ENCODE data around the gene CACNA1S. TPM values are rescaled to one million over a fixed set of nuclear protein-coding genes. Genes with fewer than 3 reads are reported as not detected.

CACNA1S gene
- total RNA-seq, 4 donors from 2014 or later = not detected

- Histone ChIP-seq H3K4me3 (no peak overlapping the region), H3K27me3 (peaks cover 0 to 34% (median 0%) of the 10 kb centered on the region in 4 donors), H3K9me3 (no peaks in the 10 kb centered on the region), H3K4me1 (peaks cover 0 to 8% (median 2%) of the 10 kb centered on the region in 3 donors), H3K27ac (no peak overlapping the region), H3K36me3 (no peaks in the 10 kb centered on the region)
- WGBS, 2 donors = 64 to 67% methylated on average over 2 of the region's 2 CpGs
- no peak for TF ChIP-seq POLR2A (IDR thresholded peaks at IDR 0.05)
- TF ChIP-seq CTCF (IDR thresholded peaks at IDR 0.05) = no peak
- intact Hi-C loops (cut with DNase I) = no loop called here
- no peak for DNase-seq
Measured at GRCh38 chr1:201051399-201051798, 60.8 kb downstream of the CACNA1S start.

- H3K27me3 ChIP-seq = peaks cover 0 to 34% (median 0%) of the 10 kb centered on the region in 4 donors
- intact Hi-C loops (cut with DNase I) = no loop called here
- H3K9me3 ChIP-seq = no peaks in the 10 kb centered on the region
- no peak for DNase-seq
- 82 to 87% methylated on average over 3 to 5 of the region's 5 CpGs for WGBS, 2 donors
- no peak overlapping the region for H3K4me3 ChIP-seq
- peaks cover 0 to 3% (median 2%) of the 10 kb centered on the region in 3 donors for H3K4me1 ChIP-seq
- TF ChIP-seq POLR2A (IDR thresholded peaks at IDR 0.05) (no peak), CTCF (IDR thresholded peaks at IDR 0.05) (no peak)
- H3K27ac ChIP-seq = no peak overlapping the region
- no peaks in the 10 kb centered on the region for H3K36me3 ChIP-seq
Measured at GRCh38 chr1:201050515-201051277, 61.5 kb downstream of the CACNA1S start.

- Histone ChIP-seq H3K27ac (no peak overlapping the region), H3K27me3 (peaks cover 0 to 37% (median 0%) of the 10 kb centered on the region in 4 donors), H3K4me1 (no peaks in the 10 kb centered on the region), H3K9me3 (no peaks in the 10 kb centered on the region), H3K4me3 (no peak overlapping the region), H3K36me3 (no peaks in the 10 kb centered on the region)
- DNase-seq = no peak
- intact Hi-C loops (cut with DNase I) = no loop called here
- 54 to 74% methylated on average over 4 to 5 of the region's 5 CpGs for WGBS, 2 donors
- TF ChIP-seq CTCF (IDR thresholded peaks at IDR 0.05) = no peak
- no peak for TF ChIP-seq POLR2A (IDR thresholded peaks at IDR 0.05)
Measured at GRCh38 chr1:201049248-201049831, 62.9 kb downstream of the CACNA1S start.

GRCh38 chr1:201048521-201048920 lies 63.7 kb downstream of the CACNA1S start:
- H3K4me1 ChIP-seq = no peaks in the 10 kb centered on the region
- no peaks in the 10 kb centered on the region for H3K36me3 ChIP-seq
- WGBS, 2 donors = 81 to 89% methylated on average over 11 to 12 of the region's 13 CpGs
- DNase-seq = no peak
- TF ChIP-seq POLR2A (IDR thresholded peaks at IDR 0.05) (no peak), CTCF (IDR thresholded peaks at IDR 0.05) (no peak)
- no peaks in the 10 kb centered on the region for H3K9me3 ChIP-seq
- H3K4me3 ChIP-seq = no peak overlapping the region
- peaks cover 0 to 29% (median 0%) of the 10 kb centered on the region in 4 donors for H3K27me3 ChIP-seq
- no peak overlapping the region for H3K27ac ChIP-seq
- intact Hi-C loops (cut with DNase I) = no loop called here

- H3K27me3 ChIP-seq = peaks cover 0 to 17% (median 0%) of the 10 kb centered on the region in 4 donors
- no peak for TF ChIP-seq CTCF (IDR thresholded peaks at IDR 0.05)
- TF ChIP-seq POLR2A (IDR thresholded peaks at IDR 0.05) = no peak
- no peak overlapping the region for H3K4me3 ChIP-seq
- intact Hi-C loops (cut with DNase I) = no loop called here
- H3K4me1 ChIP-seq = peaks cover 0 to 4% (median 0%) of the 10 kb centered on the region in 3 donors
- DNase-seq = no peak
- H3K27ac ChIP-seq = no peak overlapping the region
- no peaks in the 10 kb centered on the region for H3K36me3 ChIP-seq
- H3K9me3 ChIP-seq = no peaks in the 10 kb centered on the region
- 84 to 89% methylated on average over 7 to 9 of the region's 9 CpGs for WGBS, 2 donors
Measured at GRCh38 chr1:201044119-201044518, 68.1 kb downstream of the CACNA1S start.

All from esophagus squamous epithelium (tissue), 5 donors.